Measurements from ENCODE around the gene BAZ1B. TPM values are rescaled to one million over a fixed set of nuclear protein-coding genes. Genes with fewer than 3 reads are reported as not detected.

The BAZ1B gene
- total RNA-seq, 4 donors from 2014 or later = 51.3 to 62.8 (median 59.9) TPM

DNA sequence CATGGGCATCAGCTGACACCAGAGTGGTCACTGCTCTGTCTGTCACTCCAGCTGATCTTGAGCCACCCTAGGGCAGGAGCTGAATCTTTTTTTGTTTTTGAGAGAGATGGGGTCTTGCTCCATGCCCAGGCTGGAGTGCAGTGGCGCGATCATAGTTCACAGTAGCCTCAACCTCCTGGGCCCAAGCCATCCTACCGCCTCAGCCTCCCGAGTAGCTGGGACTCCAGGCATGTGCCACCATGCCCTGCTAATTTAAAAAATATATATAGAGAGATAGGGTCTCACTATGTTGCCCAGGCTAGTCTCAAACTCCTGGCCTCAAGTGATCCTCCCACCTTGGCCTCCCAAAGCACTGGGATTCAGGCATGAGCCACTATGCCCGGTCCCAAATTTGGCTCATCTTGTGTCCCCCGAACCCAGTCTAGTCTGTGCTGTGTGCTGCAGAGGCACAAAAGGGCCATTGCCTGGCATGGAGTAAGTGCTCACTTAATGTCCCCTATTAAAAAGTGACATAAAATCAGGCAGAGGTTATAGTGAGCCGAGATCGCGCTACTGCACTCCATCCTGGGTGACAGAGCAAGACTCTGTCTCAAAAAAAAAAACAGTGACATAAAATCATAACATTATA is 96.6 kb downstream of the BAZ1B start:
- TF ChIP-seq, protein P1, sequence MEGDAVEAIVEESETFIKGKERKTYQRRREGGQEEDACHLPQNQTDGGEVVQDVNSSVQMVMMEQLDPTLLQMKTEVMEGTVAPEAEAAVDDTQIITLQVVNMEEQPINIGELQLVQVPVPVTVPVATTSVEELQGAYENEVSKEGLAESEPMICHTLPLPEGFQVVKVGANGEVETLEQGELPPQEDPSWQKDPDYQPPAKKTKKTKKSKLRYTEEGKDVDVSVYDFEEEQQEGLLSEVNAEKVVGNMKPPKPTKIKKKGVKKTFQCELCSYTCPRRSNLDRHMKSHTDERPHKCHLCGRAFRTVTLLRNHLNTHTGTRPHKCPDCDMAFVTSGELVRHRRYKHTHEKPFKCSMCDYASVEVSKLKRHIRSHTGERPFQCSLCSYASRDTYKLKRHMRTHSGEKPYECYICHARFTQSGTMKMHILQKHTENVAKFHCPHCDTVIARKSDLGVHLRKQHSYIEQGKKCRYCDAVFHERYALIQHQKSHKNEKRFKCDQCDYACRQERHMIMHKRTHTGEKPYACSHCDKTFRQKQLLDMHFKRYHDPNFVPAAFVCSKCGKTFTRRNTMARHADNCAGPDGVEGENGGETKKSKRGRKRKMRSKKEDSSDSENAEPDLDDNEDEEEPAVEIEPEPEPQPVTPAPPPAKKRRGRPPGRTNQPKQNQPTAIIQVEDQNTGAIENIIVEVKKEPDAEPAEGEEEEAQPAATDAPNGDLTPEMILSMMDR (IDR thresholded peaks at IDR 0.05; ENCODE audit: low read depth) = no peak

DNA sequence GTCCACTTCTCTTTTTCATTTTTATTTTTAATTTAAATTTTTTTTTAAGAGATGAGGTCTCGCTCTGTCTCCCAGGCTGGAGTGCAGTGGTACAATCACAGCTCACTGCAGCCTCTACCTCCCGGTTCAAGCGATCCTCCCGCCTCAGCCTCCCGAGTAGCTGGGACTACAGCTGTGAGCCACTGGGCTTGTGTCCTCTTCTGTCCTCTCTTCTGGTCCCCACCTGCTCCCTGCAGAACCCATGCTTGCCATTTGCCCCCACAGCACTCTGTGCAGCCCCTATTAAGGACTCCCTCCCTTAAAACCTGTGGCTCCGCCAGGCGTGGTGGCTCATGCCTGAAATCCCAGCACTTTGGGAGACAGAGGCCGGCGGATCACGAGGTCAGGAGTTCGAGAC is 97.6 kb downstream of the BAZ1B start:
- TF ChIP-seq, protein P1 (IDR thresholded peaks at IDR 0.05; ENCODE audit: low read depth) = no peak

DNA sequence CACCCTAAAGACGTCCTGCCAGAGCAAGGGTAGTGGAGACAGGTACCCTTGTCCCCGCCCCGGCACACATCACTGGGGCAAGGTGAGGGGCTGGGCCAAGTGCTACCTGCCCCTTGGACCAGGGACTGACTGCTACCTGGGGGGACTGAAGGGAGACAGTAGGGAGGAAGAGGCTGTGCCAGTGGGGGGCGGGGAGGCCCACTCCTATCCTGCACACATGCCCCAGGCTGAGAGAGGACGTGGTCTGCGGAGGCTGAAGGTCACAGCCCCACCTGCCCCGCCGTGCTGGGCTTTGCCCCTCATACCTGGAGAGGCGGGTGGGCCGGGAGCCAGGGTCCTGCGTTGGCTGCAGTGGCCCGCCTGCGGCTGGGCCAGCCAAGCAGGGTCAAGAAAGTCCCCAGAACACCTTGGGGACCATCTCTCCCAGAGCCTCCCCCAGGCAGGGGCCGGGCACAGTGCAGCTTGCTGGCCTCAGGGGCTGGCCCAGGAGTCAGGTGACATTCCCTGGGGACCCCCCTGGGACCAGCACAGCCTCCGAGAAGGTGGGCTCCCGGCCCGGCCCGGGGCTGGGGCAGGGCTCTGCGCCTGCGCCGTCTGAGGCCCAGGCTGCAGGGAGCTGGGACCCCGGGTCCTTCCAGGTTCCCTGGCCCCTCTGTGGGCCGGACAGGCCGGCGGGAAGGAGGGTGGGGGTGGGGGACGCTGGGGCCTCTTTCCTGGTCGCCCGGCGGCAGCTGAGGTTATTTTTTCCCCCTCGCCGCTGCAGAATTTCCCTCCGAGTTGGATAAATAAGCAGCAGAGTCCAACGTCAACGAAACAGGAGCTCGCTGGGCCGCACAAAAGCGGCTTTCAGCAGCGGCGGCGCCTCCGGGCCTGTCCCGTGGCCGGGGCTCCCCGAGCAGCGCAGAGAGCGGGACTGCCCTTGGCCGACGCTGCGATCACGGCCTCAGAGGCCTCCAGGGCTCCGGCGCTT is 98.3 kb downstream of the BAZ1B start:
- TF ChIP-seq, protein P1 (IDR thresholded peaks at IDR 0.05; ENCODE audit: low read depth) = no peak

DNA sequence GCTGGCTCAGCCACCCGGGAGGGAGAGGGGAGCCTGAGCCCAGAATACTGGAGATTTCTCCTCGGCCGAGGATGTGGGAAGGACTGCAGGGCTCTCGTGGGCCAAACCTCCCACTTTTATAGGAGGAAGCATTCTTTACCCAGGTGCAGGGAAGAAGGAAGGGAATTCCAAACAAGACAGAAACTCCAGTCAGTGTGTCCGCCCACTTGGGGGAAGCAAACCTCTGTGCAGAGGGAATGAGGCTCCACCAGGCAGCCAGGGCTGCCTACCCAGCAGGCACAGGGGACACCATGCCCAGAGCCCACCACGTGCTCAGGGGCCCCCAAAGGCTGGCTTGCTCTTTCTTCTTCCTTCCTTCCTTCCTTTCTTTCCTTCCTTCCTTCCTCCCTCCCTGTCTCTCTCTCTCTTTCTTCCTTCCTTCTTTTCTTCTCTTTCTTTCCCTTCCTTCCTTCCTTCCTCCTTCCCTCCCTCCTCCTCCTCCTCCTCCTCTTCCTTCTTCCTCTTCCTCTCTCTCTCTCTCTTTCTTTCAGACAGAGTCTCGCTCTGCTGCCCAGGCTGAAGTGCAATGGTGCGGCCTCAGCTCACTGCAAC is 103.9 kb downstream of the BAZ1B start:
- TF ChIP-seq, protein P1 (IDR thresholded peaks at IDR 0.05; ENCODE audit: low read depth) = no peak

DNA sequence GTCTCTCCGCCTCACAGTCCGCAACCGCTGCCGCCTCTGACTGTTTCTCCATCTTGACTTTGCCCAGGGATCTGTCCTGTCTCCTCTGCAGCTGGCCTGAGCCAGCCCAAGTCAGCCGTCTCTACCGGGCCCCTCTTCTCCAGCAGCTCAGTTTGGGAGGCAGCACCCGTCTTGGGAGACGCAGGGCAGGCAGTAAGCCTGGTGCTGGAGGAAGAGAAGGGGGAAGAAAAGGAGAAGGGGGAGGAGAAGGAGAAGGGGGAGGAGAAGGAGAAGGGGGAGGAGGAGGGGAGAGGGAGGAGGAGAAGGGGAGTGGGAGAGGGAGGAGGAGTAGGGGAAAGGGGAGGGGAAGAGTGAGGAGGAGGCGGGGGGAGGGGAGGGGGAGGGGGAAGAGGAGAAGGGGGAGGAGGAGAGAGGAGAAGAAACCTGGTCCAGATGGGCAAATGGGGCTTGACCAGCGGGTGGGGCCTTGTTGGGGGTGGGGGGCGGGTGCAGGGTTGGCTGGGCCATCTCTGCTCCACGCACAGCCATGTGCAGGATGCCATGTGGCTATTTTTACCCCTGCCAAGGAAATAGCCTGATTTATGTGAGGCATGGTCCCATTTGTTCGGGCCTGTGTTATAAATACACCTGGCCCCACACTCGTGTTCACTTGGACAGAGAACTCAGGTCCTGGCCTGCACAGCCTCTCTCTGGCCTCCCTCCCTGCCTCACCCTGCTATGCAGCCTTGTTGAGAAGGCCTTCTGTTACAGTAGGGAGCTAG is 124.4 kb downstream of the BAZ1B start:
- TF ChIP-seq, protein P1 (IDR thresholded peaks at IDR 0.05; ENCODE audit: low read depth) = no peak

DNA sequence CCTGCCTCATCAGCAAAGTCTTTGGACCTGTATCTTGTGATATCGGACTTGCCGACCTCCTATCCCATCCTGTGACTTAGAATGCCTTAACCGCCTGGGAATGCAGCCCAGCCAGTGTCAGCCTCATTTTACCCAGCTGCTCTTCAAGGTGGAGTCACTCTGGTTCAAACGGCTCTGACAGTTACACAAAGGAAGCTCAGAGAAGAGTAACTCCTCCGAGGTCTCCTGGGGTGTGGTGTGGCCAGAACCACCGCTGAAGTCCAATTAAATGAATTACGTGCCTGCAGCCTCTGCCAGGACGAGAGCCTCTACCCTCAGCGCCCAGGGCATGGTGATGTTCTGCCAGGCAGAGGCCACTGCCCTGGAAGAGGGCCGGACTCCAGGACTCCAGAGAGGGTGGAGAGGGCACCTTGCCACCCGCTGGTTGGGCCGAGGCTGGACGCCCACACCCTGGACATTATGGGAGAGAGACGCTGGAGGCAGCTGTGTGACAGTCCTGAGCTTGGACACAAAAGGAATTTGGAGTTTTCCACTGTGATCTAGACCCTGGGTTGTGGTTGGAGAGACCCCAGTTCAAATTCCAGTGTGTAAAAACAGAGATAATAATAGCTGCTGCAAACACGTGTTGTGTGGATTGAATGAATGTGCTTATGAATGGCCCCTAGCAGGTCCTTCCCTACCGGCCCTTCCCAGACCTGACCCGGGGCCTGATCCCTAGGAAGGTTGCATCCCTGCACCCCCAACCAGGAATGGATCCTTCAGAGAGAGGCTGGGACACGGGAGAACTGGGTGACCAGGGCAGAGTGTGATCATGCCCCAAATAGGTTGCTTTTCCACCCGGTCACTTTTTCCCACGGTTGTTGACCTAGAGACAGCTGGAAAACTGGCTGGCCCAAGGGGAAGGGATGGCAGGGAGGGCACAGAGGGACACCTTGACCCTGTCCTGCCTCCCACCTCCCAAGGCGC is 126.3 kb downstream of the BAZ1B start:
- TF ChIP-seq, protein P1 (IDR thresholded peaks at IDR 0.05; ENCODE audit: low read depth) = no peak

Measured in subcutaneous adipose tissue (tissue), 4 donors.